SU-DHL-6 (cell line): ENCODE measurements around the gene TMEM198.

Source experiments
- H2AFZ ChIP-seq: fragments of 200-600 bp; sonication (generic); 2 replicates; pipeline ENCODE4 v1.6.1; 2014; ENCODE audit warnings: low read depth, mild to moderate bottlenecking, moderate library complexity, mixed read lengths, antibody characterized with exemption, low read length; ENCODE audit not compliant: severe bottlenecking
- H3F3A ChIP-seq: fragments of 200-600 bp; shearing (Covaris generic); 2 replicates; pipeline ENCODE4 v1.6.0; 2016; ENCODE audit warnings: antibody characterized with exemption, mild to moderate bottlenecking; ENCODE audit not compliant: insufficient read depth
- H3K27ac ChIP-seq: fragments of 200-600 bp; sonication (generic); 2 replicates; pipeline ENCODE4 v1.5.1; 2016; ENCODE audit warnings: low read depth, mild to moderate bottlenecking, low read length, moderate library complexity, mixed read lengths
- H3K27me3 ChIP-seq: fragments of 200-600 bp; sonication (generic), shearing (Covaris generic); 2 replicates; pipeline ENCODE4 v1.6.0; 2014; ENCODE audit warnings: mild to moderate bottlenecking, low read length
- H3K36me3 ChIP-seq: fragments of 200-600 bp; sonication (generic); 2 replicates; pipeline ENCODE4 v1.6.1; 2014; ENCODE audit warnings: mild to moderate bottlenecking, low read length, mixed read lengths
- H3K4me2 ChIP-seq: fragments of 300-600, 200-600 bp; shearing (Covaris generic), sonication (generic); 2 replicates; pipeline ENCODE4 v1.6.0; 2014; ENCODE audit warnings: low read length, low read depth, mild to moderate bottlenecking; ENCODE audit not compliant: poor library complexity, severe bottlenecking
- H3K4me3 ChIP-seq: fragments of 200-600 bp; sonication (generic); 2 replicates; pipeline ENCODE4 v1.5.1; 2014; ENCODE audit warnings: antibody characterized with exemption, low read length, mild to moderate bottlenecking, mixed read lengths; ENCODE audit not compliant: insufficient read depth, poor library complexity, severe bottlenecking
- H3K79me2 ChIP-seq: fragments of 200-600 bp; sonication (generic); 2 replicates; pipeline ENCODE4 v1.6.1; 2014; ENCODE audit warnings: mild to moderate bottlenecking, low read length, moderate library complexity; ENCODE audit not compliant: insufficient read depth
- H3K9ac ChIP-seq: fragments of 200-600 bp; sonication (generic); 2 replicates; pipeline ENCODE4 v1.7.0; 2014; ENCODE audit warnings: mild to moderate bottlenecking, low read length
- H3K9me2 ChIP-seq: fragments of 200-600 bp; sonication (generic); replicated peaks from 2 replicates; pipeline ENCODE4 v1.6.1; 2014; ENCODE audit warnings: low read length; ENCODE audit not compliant: insufficient read depth
- H3K9me3 ChIP-seq: fragments of 200-600 bp; sonication (generic); 2 replicates; pipeline ENCODE4 v1.6.1; 2014; ENCODE audit warnings: low read length, mixed read lengths; ENCODE audit not compliant: insufficient read depth
- H4K20me1 ChIP-seq: fragments of 200-600 bp; sonication (generic); 2 replicates; pipeline ENCODE4 v1.6.1; 2014; ENCODE audit warnings: low read depth, mild to moderate bottlenecking, antibody characterized with exemption, low read length, moderate library complexity, mixed read lengths
- CTCF ChIP-seq: fragments of 200-600 bp; sonication (generic); IDR thresholded peaks from one replicate; pipeline ENCODE4 v1.5.1; 2017; ENCODE audit warnings: antibody characterized with exemption, mild to moderate bottlenecking, low read length, moderate library complexity; ENCODE audit not compliant: insufficient read depth, poor library complexity, severe bottlenecking
- EZH2phosphoT487 ChIP-seq: fragments of 200-600 bp; sonication (generic), shearing (Covaris generic); conservative IDR thresholded peaks from 2 replicates; pipeline ENCODE4 v1.6.1; 2018; ENCODE audit warnings: mild to moderate bottlenecking, antibody characterized with exemption, low read length, moderate library complexity, mixed read lengths

TMEM198 gene

GRCh38 chr2:219576505-219577388, 32.9 kb downstream of the TMEM198 start:
- H3K4me3 ChIP-seq: no peak overlapping the region
- no peaks in the 10 kb centered on the region for H3F3A ChIP-seq
- no peak for TF ChIP-seq EZH2phosphoT487
- no peak for TF ChIP-seq CTCF
- H3K9ac ChIP-seq: no peak overlapping the region
- H3K9me2 ChIP-seq: no peaks in the 10 kb centered on the region
- H3K27ac ChIP-seq: no peak overlapping the region
- no peaks in the 10 kb centered on the region for H3K27me3 ChIP-seq
- H4K20me1 ChIP-seq: no peaks in the 10 kb centered on the region
- H2AFZ ChIP-seq: no peak overlapping the region
- no peaks in the 10 kb centered on the region for H3K36me3 ChIP-seq
- H3K4me2 ChIP-seq: no peak overlapping the region
- H3K9me3 ChIP-seq: no peaks in the 10 kb centered on the region
- no peaks in the 10 kb centered on the region for H3K79me2 ChIP-seq

- no peak overlapping the region for H3K4me3 ChIP-seq
- no peaks in the 10 kb centered on the region for H3K9me2 ChIP-seq
- H4K20me1 ChIP-seq: no peaks in the 10 kb centered on the region
- no peak overlapping the region for H3K27ac ChIP-seq
- no peaks in the 10 kb centered on the region for H3K36me3 ChIP-seq
- no peaks in the 10 kb centered on the region for H3K79me2 ChIP-seq
- H3F3A ChIP-seq: no peaks in the 10 kb centered on the region
- H3K4me2 ChIP-seq: no peak overlapping the region
- TF ChIP-seq EZH2phosphoT487 (no peak), CTCF (no peak)
- no peak overlapping the region for H2AFZ ChIP-seq
- no peak overlapping the region for H3K9ac ChIP-seq
- no peaks in the 10 kb centered on the region for H3K27me3 ChIP-seq
- no peaks in the 10 kb centered on the region for H3K9me3 ChIP-seq
Measured at GRCh38 chr2:219578811-219579613, 35.2 kb downstream of the TMEM198 start.

- H3K27me3 ChIP-seq: no peaks in the 10 kb centered on the region
- no peaks in the 10 kb centered on the region for H3K79me2 ChIP-seq
- TF ChIP-seq EZH2phosphoT487: no peak
- TF ChIP-seq CTCF: no peak
- no peaks in the 10 kb centered on the region for H4K20me1 ChIP-seq
- no peak overlapping the region for H3K27ac ChIP-seq
- H3K36me3 ChIP-seq: no peaks in the 10 kb centered on the region
- no peak overlapping the region for H2AFZ ChIP-seq
- H3K4me2 ChIP-seq: no peak overlapping the region
- H3K9me2 ChIP-seq: no peaks in the 10 kb centered on the region
- H3K9me3 ChIP-seq: no peaks in the 10 kb centered on the region
- no peak overlapping the region for H3K4me3 ChIP-seq
- H3K9ac ChIP-seq: no peak overlapping the region
- no peaks in the 10 kb centered on the region for H3F3A ChIP-seq
Measured at GRCh38 chr2:219581346-219581745, 37.5 kb downstream of the TMEM198 start.
